HepG2 (cell line): ENCODE data around the gene FAM24B. TPM values are rescaled to one million over a fixed set of nuclear protein-coding genes. Genes with fewer than 3 reads are reported as not detected.

Experiments
- CBX5 ChIP-seq: sonication (generic); formaldehyde crosslinking; IDR thresholded peaks from 2 replicates; pipeline ENCODE4 v1.4.0; 2020; ENCODE audit warnings: missing genetic modification reagents, borderline replicate concordance
- ERF ChIP-seq: IDR thresholded peaks from 2 replicates; pipeline ENCODE4 v1.6.1; 2018; ENCODE audit warnings: missing biosample characterization, missing genetic modification reagents
- ETV5 ChIP-seq: IDR thresholded peaks from 2 replicates; pipeline ENCODE4 v1.6.1; 2018; ENCODE audit warnings: missing biosample characterization, missing genetic modification reagents, inconsistent platforms, borderline replicate concordance
- FOXK1 ChIP-seq: sonication (generic); formaldehyde crosslinking; IDR thresholded peaks from 2 replicates; pipeline ENCODE4 v1.4.0; 2020; ENCODE audit warnings: low read depth, missing genetic modification reagents, borderline replicate concordance
- ISX ChIP-seq: sonication (generic); formaldehyde crosslinking; conservative IDR thresholded peaks from 2 replicates; pipeline ENCODE4 v1.5.0; 2020; ENCODE audit warnings: missing genetic modification reagents
- JUNB ChIP-seq: sonication (generic); formaldehyde crosslinking; IDR thresholded peaks from 2 replicates; pipeline ENCODE4 v1.8.0; 2022; ENCODE audit warnings: missing genetic modification reagents, mild to moderate bottlenecking, borderline replicate concordance
- MED13 ChIP-seq: sonication (generic); formaldehyde crosslinking; IDR thresholded peaks from 2 replicates; pipeline ENCODE4 v1.5.0; 2020; ENCODE audit warnings: missing genetic modification reagents
- PCBP2 ChIP-seq: fragments of 200-400 bp; formaldehyde crosslinking; optimal IDR thresholded peaks from 2 replicates; pipeline ENCODE3; 2018; ENCODE audit warnings: low read length, low read depth; ENCODE audit not compliant: poor library complexity, severe bottlenecking
- SNAPC2 ChIP-seq: sonication (generic); formaldehyde crosslinking; IDR thresholded peaks from 2 replicates; pipeline ENCODE4 v1.8.1; 2022; ENCODE audit warnings: mild to moderate bottlenecking, missing genetic modification reagents
- ZFP37 ChIP-seq: sonication (generic); formaldehyde crosslinking; IDR thresholded peaks from 2 replicates; pipeline ENCODE4 v1.4.0; 2020; ENCODE audit warnings: missing genetic modification reagents, borderline replicate concordance
- ZFY ChIP-seq: sonication (generic); formaldehyde crosslinking; IDR thresholded peaks from 2 replicates; pipeline ENCODE4 v1.4.0; 2020; ENCODE audit warnings: missing genetic modification reagents
- ZNF138 ChIP-seq: sonication (generic); formaldehyde crosslinking; IDR thresholded peaks from 2 replicates; pipeline ENCODE4 v1.5.0; 2020; ENCODE audit warnings: mild to moderate bottlenecking, low read depth, missing genetic modification reagents
- ZNF550 ChIP-seq: sonication (generic); formaldehyde crosslinking; IDR thresholded peaks from 2 replicates; pipeline ENCODE4 v1.4.0; 2020; ENCODE audit warnings: mild to moderate bottlenecking, missing genetic modification reagents, borderline replicate concordance
- ZNF605 ChIP-seq: sonication (generic); formaldehyde crosslinking; IDR thresholded peaks from 2 replicates; pipeline ENCODE4 v1.8.0; 2022; ENCODE audit warnings: mild to moderate bottlenecking, missing genetic modification reagents
- polyA plus RNA-seq, 8 experiments: library from polyadenylated mRNA; depleted of rRNA in 3 of 8; stranded (reverse) in 7 of 8; unstranded in 1 of 8; fragments of >200 nt; fragmentation: Illumina TruSeq in 4 of 8; extraction: Trizol in 4 of 8; gene quantifications; 2 replicates each; pipeline versions ENCODE4 v1.2.1 to v1.2.3, GENCODE V29; 2011 to 2016; ENCODE audit warnings: low read depth in 4 of 8, missing spikeins in 1 of 8, mixed read lengths in 1 of 8; ENCODE audit not compliant: insufficient read depth in 1 of 8
- total RNA-seq, 5 experiments: library from RNA; depleted of rRNA; stranded (reverse); fragments of >200 nt; fragmentation: Illumina TruSeq; extraction: Trizol; gene quantifications; 2 replicates each; pipeline ENCODE4 v1.2.3, GENCODE V29; 2016; ENCODE audit warnings: low read depth in 1 of 5
- TF ChIP-seq, protein P1 (sequence below): sonication (generic); formaldehyde crosslinking; IDR thresholded peaks from 2 replicates; pipeline ENCODE4 v1.4.0; 2020; ENCODE audit warnings: mild to moderate bottlenecking, missing genetic modification reagents, borderline replicate concordance
- TF ChIP-seq, protein P2 (sequence below): sonication (generic); formaldehyde crosslinking; IDR thresholded peaks from 2 replicates; pipeline ENCODE4 v1.4.0; 2020; ENCODE audit warnings: missing genetic modification reagents
- TF ChIP-seq, protein P3 (sequence below): sonication (generic); formaldehyde crosslinking; IDR thresholded peaks from 2 replicates; pipeline ENCODE4 v1.4.0; 2020; ENCODE audit warnings: missing genetic modification reagents, borderline replicate concordance
- TF ChIP-seq, protein P4 (sequence below): sonication (generic); formaldehyde crosslinking; conservative IDR thresholded peaks from 2 replicates; pipeline ENCODE4 v1.4.0; 2020; ENCODE audit warnings: missing genetic modification reagents

The FAM24B gene
- total and polyA plus RNA-seq, 2 of the 13 experiments (the other 11 are each of a cell fraction or from before 2014, with no cell fraction given), result 1.9 to 3.0 TPM

DNA sequence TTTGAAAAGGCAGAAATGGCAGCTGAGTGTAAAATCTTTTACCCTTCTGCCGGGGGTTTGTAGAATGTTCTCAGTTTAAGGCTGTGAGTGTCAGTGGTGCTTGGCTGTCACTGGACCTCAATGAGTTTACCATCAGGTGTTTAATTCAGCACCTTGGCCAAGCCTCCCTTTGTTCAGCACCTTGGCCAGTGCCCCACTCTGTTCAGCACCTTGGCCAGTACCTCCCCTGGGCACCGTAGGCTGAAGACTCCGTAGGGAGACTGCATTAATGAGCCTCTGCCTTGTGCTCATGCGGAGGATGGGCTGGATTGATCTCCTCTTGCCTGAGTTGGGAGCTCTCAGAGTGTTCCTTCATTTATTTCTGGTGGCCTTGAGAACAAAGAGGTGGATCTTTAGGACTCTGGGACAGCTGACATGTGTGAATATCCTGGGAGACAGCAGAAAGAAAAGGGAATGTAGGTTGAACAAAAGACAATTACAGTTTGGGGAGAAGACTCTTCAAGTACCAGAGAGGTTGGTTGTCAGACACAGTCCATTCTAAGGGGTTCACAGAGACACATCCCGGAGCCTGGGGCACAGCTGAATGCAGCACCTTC is 32.6 kb upstream of the FAM24B start (continued):
- TF ChIP-seq, protein P1, sequence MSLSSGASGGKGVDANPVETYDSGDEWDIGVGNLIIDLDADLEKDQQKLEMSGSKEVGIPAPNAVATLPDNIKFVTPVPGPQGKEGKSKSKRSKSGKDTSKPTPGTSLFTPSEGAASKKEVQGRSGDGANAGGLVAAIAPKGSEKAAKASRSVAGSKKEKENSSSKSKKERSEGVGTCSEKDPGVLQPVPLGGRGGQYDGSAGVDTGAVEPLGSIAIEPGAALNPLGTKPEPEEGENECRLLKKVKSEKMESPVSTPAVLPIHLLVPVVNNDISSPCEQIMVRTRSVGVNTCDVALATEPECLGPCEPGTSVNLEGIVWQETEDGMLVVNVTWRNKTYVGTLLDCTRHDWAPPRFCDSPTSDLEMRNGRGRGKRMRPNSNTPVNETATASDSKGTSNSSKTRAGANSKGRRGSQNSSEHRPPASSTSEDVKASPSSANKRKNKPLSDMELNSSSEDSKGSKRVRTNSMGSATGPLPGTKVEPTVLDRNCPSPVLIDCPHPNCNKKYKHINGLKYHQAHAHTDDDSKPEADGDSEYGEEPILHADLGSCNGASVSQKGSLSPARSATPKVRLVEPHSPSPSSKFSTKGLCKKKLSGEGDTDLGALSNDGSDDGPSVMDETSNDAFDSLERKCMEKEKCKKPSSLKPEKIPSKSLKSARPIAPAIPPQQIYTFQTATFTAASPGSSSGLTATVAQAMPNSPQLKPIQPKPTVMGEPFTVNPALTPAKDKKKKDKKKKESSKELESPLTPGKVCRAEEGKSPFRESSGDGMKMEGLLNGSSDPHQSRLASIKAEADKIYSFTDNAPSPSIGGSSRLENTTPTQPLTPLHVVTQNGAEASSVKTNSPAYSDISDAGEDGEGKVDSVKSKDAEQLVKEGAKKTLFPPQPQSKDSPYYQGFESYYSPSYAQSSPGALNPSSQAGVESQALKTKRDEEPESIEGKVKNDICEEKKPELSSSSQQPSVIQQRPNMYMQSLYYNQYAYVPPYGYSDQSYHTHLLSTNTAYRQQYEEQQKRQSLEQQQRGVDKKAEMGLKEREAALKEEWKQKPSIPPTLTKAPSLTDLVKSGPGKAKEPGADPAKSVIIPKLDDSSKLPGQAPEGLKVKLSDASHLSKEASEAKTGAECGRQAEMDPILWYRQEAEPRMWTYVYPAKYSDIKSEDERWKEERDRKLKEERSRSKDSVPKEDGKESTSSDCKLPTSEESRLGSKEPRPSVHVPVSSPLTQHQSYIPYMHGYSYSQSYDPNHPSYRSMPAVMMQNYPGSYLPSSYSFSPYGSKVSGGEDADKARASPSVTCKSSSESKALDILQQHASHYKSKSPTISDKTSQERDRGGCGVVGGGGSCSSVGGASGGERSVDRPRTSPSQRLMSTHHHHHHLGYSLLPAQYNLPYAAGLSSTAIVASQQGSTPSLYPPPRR (CRISPR knock-in tag), result peak; percentile 90
- TF ChIP-seq PCBP2, result no peak
- TF ChIP-seq ISX (CRISPR knock-in tag), result peak; percentile 100
- peak; percentile 100 for TF ChIP-seq ZNF138
- TF ChIP-seq ETV5, result peak; percentile 95
- peak; percentile 91 for TF ChIP-seq ZFY
- TF ChIP-seq, protein P2, sequence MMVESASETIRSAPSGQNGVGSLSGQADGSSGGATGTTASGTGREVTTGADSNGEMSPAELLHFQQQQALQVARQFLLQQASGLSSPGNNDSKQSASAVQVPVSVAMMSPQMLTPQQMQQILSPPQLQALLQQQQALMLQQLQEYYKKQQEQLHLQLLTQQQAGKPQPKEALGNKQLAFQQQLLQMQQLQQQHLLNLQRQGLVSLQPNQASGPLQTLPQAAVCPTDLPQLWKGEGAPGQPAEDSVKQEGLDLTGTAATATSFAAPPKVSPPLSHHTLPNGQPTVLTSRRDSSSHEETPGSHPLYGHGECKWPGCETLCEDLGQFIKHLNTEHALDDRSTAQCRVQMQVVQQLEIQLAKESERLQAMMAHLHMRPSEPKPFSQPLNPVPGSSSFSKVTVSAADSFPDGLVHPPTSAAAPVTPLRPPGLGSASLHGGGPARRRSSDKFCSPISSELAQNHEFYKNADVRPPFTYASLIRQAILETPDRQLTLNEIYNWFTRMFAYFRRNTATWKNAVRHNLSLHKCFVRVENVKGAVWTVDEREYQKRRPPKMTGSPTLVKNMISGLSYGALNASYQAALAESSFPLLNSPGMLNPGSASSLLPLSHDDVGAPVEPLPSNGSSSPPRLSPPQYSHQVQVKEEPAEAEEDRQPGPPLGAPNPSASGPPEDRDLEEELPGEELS (CRISPR knock-in tag), result peak; percentile 93
- peak; percentile 99 for TF ChIP-seq SNAPC2 (CRISPR knock-in tag)
- TF ChIP-seq JUNB (CRISPR knock-in tag), result peak; percentile 99
- TF ChIP-seq CBX5 (CRISPR knock-in tag), result peak; percentile 100
- TF ChIP-seq, protein P3, sequence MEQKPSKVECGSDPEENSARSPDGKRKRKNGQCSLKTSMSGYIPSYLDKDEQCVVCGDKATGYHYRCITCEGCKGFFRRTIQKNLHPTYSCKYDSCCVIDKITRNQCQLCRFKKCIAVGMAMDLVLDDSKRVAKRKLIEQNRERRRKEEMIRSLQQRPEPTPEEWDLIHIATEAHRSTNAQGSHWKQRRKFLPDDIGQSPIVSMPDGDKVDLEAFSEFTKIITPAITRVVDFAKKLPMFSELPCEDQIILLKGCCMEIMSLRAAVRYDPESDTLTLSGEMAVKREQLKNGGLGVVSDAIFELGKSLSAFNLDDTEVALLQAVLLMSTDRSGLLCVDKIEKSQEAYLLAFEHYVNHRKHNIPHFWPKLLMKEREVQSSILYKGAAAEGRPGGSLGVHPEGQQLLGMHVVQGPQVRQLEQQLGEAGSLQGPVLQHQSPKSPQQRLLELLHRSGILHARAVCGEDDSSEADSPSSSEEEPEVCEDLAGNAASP, result peak; percentile 99
- TF ChIP-seq, protein P4, sequence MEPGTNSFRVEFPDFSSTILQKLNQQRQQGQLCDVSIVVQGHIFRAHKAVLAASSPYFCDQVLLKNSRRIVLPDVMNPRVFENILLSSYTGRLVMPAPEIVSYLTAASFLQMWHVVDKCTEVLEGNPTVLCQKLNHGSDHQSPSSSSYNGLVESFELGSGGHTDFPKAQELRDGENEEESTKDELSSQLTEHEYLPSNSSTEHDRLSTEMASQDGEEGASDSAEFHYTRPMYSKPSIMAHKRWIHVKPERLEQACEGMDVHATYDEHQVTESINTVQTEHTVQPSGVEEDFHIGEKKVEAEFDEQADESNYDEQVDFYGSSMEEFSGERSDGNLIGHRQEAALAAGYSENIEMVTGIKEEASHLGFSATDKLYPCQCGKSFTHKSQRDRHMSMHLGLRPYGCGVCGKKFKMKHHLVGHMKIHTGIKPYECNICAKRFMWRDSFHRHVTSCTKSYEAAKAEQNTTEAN, result peak; percentile 99
- TF ChIP-seq FOXK1 (CRISPR knock-in tag), result peak; percentile 100; the same call in 1 of the 2 replicates
- peak; percentile 100 for TF ChIP-seq ZNF605 (CRISPR knock-in tag)
- TF ChIP-seq ZNF550, result no peak; the same call in 1 of the 2 replicates
- peak; percentile 100 for TF ChIP-seq ZFP37 (CRISPR knock-in tag)
- peak; percentile 100 for TF ChIP-seq ERF (CRISPR knock-in tag)
- peak; percentile 100 for TF ChIP-seq MED13 (CRISPR knock-in tag)
